GM18526 (cell line): ENCODE results near the gene KPNB1.

ENCODE experiments used
- POLR2A ChIP-seq: IDR thresholded peaks from 3 replicates; pipeline ENCODE4 v1.6.1; 2011; ENCODE audit not compliant: insufficient read length; ENCODE audit errors: extremely low read depth

Gene KPNB1

GRCh38 chr17:47733674-47734410 lies 84.1 kb downstream of the KPNB1 start:
- TF ChIP-seq POLR2A = no peak

DNA sequence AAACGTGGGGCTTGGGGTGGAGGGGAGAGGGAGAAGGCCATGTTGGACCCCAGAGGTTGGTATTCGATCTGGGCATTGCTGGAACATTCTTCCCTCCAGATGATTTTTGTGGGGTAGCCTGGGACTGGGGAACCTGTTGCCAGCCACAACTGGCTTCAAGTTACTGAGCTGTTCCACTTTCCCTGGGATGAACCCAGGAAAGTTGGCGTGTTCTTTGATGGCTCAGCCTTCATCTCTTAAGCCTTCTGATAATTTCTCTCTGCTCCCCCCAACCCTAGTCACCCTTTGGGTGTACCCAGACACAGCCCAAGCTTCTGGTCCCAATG lies 85.4 kb downstream of the KPNB1 start:
- no peak for TF ChIP-seq POLR2A
